Suppressor macrophage treated with lipopolysaccharide for 1 hour (primary cell): Measurements from ENCODE around the gene SUSD6.
A peak's percentile ranks its signal among the peaks of the same experiment; 100 is the strongest.

Experiments used
- DNase-seq, 3 donors: peaks; one replicate each; pipeline ENCODE4 v3.0.0-alpha.2; 2020 to 2022

Gene SUSD6

GRCh38 chr14:69652942-69653684 lies 41.7 kb downstream of the SUSD6 start:
- peak; percentile 89 to 97 (median 94) for DNase-seq

- no peak for DNase-seq
These were observed 42.7 kb downstream of the SUSD6 start for GRCh38 chr14:69654116-69654515.

GRCh38 chr14:69657950-69658355 lies 46.6 kb downstream of the SUSD6 start:
- DNase-seq = no peak

GRCh38 chr14:69658664-69659261 lies 47.4 kb downstream of the SUSD6 start:
- DNase-seq = no peak

- no peak for DNase-seq
These were observed 49.2 kb downstream of the SUSD6 start for GRCh38 chr14:69660344-69661193.

- DNase-seq = no peak
These were observed 49.8 kb downstream of the SUSD6 start for GRCh38 chr14:69661194-69661537.

GRCh38 chr14:69662636-69663299 lies 51.4 kb downstream of the SUSD6 start:
- DNase-seq = no peak

- DNase-seq = no peak
These were observed 51.9 kb downstream of the SUSD6 start for GRCh38 chr14:69663300-69663643.

- no peak for DNase-seq
These were observed 52.9 kb downstream of the SUSD6 start for GRCh38 chr14:69664265-69664664.

- DNase-seq = no peak
These were observed 53.6 kb downstream of the SUSD6 start for GRCh38 chr14:69664865-69665526.

- no peak for DNase-seq
These were observed 54.2 kb downstream of the SUSD6 start for GRCh38 chr14:69665631-69666030.

- no peak for DNase-seq
These were observed 54.7 kb downstream of the SUSD6 start for GRCh38 chr14:69666112-69666511.

GRCh38 chr14:69666690-69667211 lies 55.4 kb downstream of the SUSD6 start:
- no peak for DNase-seq

- peak; percentile 69 to 80 (median 77) for DNase-seq
These were observed 56.5 kb downstream of the SUSD6 start for GRCh38 chr14:69667938-69668335.

GRCh38 chr14:69669375-69669774 lies 58.0 kb downstream of the SUSD6 start:
- no peak for DNase-seq

- no peak for DNase-seq
These were observed 58.7 kb downstream of the SUSD6 start for GRCh38 chr14:69670093-69670492.

GRCh38 chr14:69671365-69672030 lies 60.1 kb downstream of the SUSD6 start:
- DNase-seq = no peak

GRCh38 chr14:69672356-69672755 lies 61.0 kb downstream of the SUSD6 start:
- DNase-seq = peak; percentile 46 to 64 (median 46)

GRCh38 chr14:69673104-69673503 lies 61.7 kb downstream of the SUSD6 start:
- no peak for DNase-seq

- no peak for DNase-seq
These were observed 62.3 kb downstream of the SUSD6 start for GRCh38 chr14:69673578-69674305.

- no peak for DNase-seq
These were observed 63.3 kb downstream of the SUSD6 start for GRCh38 chr14:69674546-69675244.
